ENCODE measurements around the gene RND3. TPM values are rescaled to one million over a fixed set of nuclear protein-coding genes. Genes with fewer than 3 reads are reported as not detected.

Gene RND3
- total RNA-seq, 4 donors from 2014 or later = 67.3 to 163 (median 97.1) TPM

DNA sequence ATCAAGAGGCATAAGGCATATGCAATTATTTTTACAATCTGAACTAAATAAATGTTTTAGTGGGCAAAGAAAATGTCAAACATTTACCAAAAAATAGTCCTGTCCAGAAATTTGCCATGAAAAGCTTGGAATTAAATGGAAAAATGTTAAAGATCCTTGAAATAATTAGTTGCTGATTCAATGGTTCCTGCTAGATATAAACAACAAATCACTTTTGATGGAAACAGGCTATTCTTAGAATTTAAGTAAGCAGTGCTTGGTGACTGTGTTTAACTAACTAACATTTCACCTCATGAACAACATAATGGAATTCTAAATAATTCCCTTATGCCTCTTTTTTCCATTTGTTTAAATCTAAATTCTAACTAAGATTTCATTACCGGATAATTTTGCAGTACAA, 3.9 kb downstream of the RND3 start:
- WGBS, 2 donors = 43 to 52% methylated on average over 1 of the region's 1 CpG
- intact Hi-C loops (cut with DNase I) = loop anchor here (10.0 kb wide), 1 partner anchor 889 kb away; no protein-coding TSS in a partner anchor
- H3K27ac ChIP-seq = peak overlapping the region; percentile 50 to 99 (median 96)

DNA sequence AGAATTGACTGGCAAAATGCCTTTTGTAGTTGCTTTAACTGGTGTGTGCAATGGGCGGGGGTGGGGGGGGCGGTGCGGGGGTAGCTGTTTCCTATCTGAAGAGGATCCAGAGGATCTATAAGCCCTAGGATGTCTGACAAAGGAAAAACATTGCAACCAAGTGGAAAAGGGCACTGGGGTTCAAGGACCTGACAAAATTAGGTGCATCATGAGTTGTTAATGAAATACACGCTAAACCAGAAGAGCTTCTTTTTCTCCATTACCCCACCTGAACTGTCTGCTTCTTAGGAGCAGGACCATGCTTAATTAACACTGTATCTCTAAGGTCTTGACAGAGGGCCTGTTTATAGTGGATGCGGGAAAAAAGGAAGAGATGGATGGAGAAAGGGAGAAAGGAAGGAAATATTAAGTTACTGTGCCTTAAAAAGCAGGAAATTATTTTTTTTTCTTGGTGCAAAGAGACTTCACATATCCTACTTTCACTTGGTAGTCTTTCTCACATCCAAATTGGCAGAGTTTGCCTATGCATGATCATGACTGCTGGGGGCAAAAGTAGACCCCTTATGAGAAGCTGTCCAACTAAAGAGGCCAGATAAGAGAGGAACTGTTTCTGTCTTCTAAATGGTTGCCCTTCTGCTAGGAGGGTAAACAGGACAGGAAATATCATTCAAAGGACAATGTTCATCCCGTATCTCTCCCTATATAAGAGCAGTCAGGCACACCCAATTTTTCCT, 4.6 kb downstream of the RND3 start:
- no peak for TF ChIP-seq POLR2A (IDR thresholded peaks at IDR 0.05)
- H3K4me1 ChIP-seq = peaks cover 7 to 72% (median 45%) of the 10 kb centered on the region in 3 donors
- peaks cover 0 to 11% (median 0%) of the 10 kb centered on the region in 4 donors for H3K27me3 ChIP-seq
- H3K36me3 ChIP-seq = no peaks in the 10 kb centered on the region
- DNase-seq = no peak
- intact Hi-C loops (cut with DNase I) = loop anchor here (10.0 kb wide), 1 partner anchor 888 kb away; no protein-coding TSS in a partner anchor
- H3K9me3 ChIP-seq = no peaks in the 10 kb centered on the region
- H3K27ac ChIP-seq = peak overlapping the region; percentile 50 to 99 (median 96)
- H3K4me3 ChIP-seq = peak overlapping the region in 3 of 4 donors; percentile 78 to 80 (median 79)
- 46 to 48% methylated on average over 3 to 4 of the region's 6 CpGs for WGBS, 2 donors

More for the DNA sequence above, 3.9 kb downstream of the RND3 start:
- H3K9me3 ChIP-seq = no peaks in the 10 kb centered on the region
- no peak for TF ChIP-seq POLR2A (IDR thresholded peaks at IDR 0.05)
- TF ChIP-seq, protein P1, sequence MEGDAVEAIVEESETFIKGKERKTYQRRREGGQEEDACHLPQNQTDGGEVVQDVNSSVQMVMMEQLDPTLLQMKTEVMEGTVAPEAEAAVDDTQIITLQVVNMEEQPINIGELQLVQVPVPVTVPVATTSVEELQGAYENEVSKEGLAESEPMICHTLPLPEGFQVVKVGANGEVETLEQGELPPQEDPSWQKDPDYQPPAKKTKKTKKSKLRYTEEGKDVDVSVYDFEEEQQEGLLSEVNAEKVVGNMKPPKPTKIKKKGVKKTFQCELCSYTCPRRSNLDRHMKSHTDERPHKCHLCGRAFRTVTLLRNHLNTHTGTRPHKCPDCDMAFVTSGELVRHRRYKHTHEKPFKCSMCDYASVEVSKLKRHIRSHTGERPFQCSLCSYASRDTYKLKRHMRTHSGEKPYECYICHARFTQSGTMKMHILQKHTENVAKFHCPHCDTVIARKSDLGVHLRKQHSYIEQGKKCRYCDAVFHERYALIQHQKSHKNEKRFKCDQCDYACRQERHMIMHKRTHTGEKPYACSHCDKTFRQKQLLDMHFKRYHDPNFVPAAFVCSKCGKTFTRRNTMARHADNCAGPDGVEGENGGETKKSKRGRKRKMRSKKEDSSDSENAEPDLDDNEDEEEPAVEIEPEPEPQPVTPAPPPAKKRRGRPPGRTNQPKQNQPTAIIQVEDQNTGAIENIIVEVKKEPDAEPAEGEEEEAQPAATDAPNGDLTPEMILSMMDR (IDR thresholded peaks at IDR 0.05) = no peak
- peaks cover 0 to 11% (median 0%) of the 10 kb centered on the region in 4 donors for H3K27me3 ChIP-seq
- no peak for DNase-seq
- peaks cover 6 to 65% (median 39%) of the 10 kb centered on the region in 3 donors for H3K4me1 ChIP-seq
- H3K4me3 ChIP-seq = peak overlapping the region; percentile 66 to 80 (median 78)
- no peaks in the 10 kb centered on the region for H3K36me3 ChIP-seq

DNA sequence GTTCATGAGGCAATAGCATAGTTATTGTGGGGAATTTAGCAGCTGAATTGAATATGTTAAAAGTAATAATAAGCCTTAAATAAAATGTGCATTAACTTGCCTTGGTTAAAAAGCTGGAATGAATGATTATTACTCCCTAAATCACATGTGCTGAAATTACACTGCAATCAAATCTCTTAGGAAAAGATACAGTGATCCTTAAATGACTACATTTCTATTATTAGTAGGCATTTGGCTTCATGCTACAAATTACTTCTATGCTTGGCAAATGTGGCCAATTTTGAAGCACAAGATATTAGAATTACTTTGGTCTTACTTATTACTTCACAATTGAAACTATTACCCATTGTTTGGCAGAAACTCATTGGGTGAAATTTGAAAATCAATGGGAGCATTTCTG, 5.4 kb downstream of the RND3 start:
- DNase-seq = no peak
- no peaks in the 10 kb centered on the region for H3K9me3 ChIP-seq
- H3K27me3 ChIP-seq = peaks cover 0 to 11% (median 0%) of the 10 kb centered on the region in 4 donors
- no peak for TF ChIP-seq POLR2A (IDR thresholded peaks at IDR 0.05)
- TF ChIP-seq, protein P1 (IDR thresholded peaks at IDR 0.05) = no peak
- H3K4me1 ChIP-seq = peaks cover 14 to 79% (median 52%) of the 10 kb centered on the region in 3 donors
- no peak overlapping the region for H3K4me3 ChIP-seq
- intact Hi-C loops (cut with DNase I) = loop anchor here (10.0 kb wide), 1 partner anchor 887 kb away; no protein-coding TSS in a partner anchor
- H3K36me3 ChIP-seq = no peaks in the 10 kb centered on the region
- peak overlapping the region in 3 of 4 donors; percentile 78 to 99 (median 98) for H3K27ac ChIP-seq

DNA sequence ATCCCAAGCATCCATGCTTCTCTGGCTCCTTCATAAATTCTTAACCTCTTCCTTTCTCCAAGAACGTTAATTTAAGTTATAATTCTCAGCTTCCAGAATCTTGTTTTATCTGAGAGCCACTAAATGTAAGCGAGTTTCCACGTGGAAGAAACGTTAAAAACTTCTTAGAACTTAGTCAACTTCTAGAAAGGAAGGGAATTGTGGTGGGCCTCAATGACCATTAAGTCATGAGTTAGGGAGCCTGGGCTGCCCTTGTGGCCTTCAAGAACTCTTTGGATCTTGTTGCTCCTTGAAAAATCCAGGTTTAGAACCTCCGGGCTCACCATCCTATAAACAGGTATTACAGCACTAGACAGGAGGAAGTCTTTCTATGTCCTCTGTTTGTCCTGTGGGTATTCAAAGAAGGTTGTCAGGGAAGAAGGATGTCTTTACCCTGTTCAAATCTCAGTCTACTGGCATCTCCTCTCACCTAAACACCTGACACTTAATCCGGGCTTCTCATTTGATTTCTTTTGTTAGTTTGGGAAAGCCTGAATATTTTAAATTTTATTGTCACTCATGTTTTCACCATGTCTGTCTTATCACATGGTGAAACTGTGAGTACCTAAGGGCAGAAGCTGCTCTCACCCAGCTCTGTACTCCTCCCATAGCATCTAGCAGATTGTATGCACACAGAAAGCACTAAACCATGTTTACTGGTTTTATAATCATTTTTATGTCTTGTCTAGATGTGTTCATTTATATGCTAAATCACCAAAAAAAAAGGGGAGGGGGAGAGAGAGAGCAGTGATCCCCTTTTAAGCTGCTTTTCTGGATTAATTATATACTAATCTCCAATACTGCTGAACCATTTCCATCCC, 6.3 kb downstream of the RND3 start:
- H3K4me3 ChIP-seq = no peak overlapping the region
- H3K27me3 ChIP-seq = peaks cover 0 to 10% (median 0%) of the 10 kb centered on the region in 4 donors
- no peaks in the 10 kb centered on the region for H3K36me3 ChIP-seq
- TF ChIP-seq POLR2A (IDR thresholded peaks at IDR 0.05) = no peak
- TF ChIP-seq, protein P1 (IDR thresholded peaks at IDR 0.05) = no peak
- peaks cover 14 to 88% (median 59%) of the 10 kb centered on the region in 3 donors for H3K4me1 ChIP-seq
- intact Hi-C loops (cut with DNase I) = loop anchor here (10.0 kb wide), 1 partner anchor 886 kb away; no protein-coding TSS in a partner anchor
- H3K9me3 ChIP-seq = no peaks in the 10 kb centered on the region
- WGBS, 2 donors = 67 to 70% methylated on average over 6 of the region's 6 CpGs
- DNase-seq = no peak
- H3K27ac ChIP-seq = peak overlapping the region; percentile 71 to 99 (median 88)

DNA sequence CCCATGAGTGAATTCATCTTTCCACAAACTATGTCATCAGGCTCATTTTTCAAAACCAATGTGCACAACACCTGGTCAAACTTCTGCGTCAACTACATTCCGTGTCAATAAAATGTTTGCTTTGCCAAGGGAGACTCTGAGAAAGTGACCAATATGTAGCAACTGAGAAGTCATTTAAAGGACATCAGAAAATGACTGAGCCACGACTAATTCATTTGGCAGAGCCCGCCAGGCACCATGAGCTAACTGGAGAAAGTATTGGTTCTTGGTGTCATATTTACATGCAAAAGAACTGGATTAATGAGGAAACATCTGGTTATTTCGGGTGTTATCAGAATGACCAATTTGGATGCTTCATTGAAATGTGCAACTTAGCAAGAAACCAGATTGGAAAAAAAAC, 7.2 kb downstream of the RND3 start:
- Histone ChIP-seq H3K27me3 (peaks cover 0 to under 1% (median 0%) of the 10 kb centered on the region in 4 donors), H3K36me3 (peaks cover 0 to 5% (median 0%) of the 10 kb centered on the region in 3 donors), H3K27ac (peak overlapping the region; percentile 71 to 99 (median 88)), H3K9me3 (no peaks in the 10 kb centered on the region), H3K4me1 (peaks cover 14 to 98% (median 69%) of the 10 kb centered on the region in 3 donors), H3K4me3 (no peak overlapping the region)
- intact Hi-C loops (cut with DNase I) = loop anchor here (10.0 kb wide), 1 partner anchor 885 kb away; no protein-coding TSS in a partner anchor
- no peak for TF ChIP-seq POLR2A (IDR thresholded peaks at IDR 0.05)
- TF ChIP-seq, protein P1 (IDR thresholded peaks at IDR 0.05) = no peak
- DNase-seq = no peak
- WGBS, 2 donors = 23 to 44% methylated on average over 5 of the region's 5 CpGs

Data from esophagus squamous epithelium (tissue), 5 donors.